ENCODE data around the gene CASP5. TPM values are rescaled to one million over a fixed set of nuclear protein-coding genes. Genes with fewer than 3 reads are reported as not detected.
A peak's percentile ranks its signal among the peaks of the same experiment; 100 is the strongest.
"Not testable (repeated sequence)": the region's sequence is repeated elsewhere in the genome, so short reads cannot be mapped to it uniquely, and the experiment has no call there.

Gene CASP5
- not detected for polyA plus RNA-seq (2012; ENCODE audit: missing spikeins)

GRCh38 chr11:105023003-105023402 is at the start of gene CASP5:
Gene CASP5, minus strand, starts transcription at chr11:105023168. Its CDS starts 32 bp downstream, at chr11:105023136.
- DNase-seq (ENCODE audit: insufficient read length) = no peak
- TF ChIP-seq TAF1 (IDR thresholded peaks at IDR 0.05; ENCODE audit: borderline replicate concordance, low read depth, low read length) (no peak), POLR2A (IDR thresholded peaks at IDR 0.05; ENCODE audit: low read depth, low read length) (no peak), POLR2AphosphoS5 (IDR thresholded peaks at IDR 0.05; ENCODE audit: low read depth, low read length) (no peak)
- no peak for FAIRE-seq

GRCh38 chr11:105072080-105072479 is 49.1 kb upstream of the CASP5 start:
- not testable (repeated sequence) for DNase-seq (ENCODE audit: insufficient read length); FAIRE-seq

- FAIRE-seq (no peak), DNase-seq (ENCODE audit: insufficient read length) (no peak)
- TF ChIP-seq POLR2AphosphoS5 (IDR thresholded peaks at IDR 0.05; ENCODE audit: low read depth, low read length) (no peak), TAF1 (IDR thresholded peaks at IDR 0.05; ENCODE audit: borderline replicate concordance, low read depth, low read length) (no peak), POLR2A (IDR thresholded peaks at IDR 0.05; ENCODE audit: low read depth, low read length) (no peak)
Observed at GRCh38 chr11:105071089-105071732, 48.2 kb upstream of the CASP5 start.

- TF ChIP-seq POLR2AphosphoS5 (IDR thresholded peaks at IDR 0.05; ENCODE audit: low read depth, low read length) (no peak), POLR2A (IDR thresholded peaks at IDR 0.05; ENCODE audit: low read depth, low read length) (no peak), TAF1 (IDR thresholded peaks at IDR 0.05; ENCODE audit: borderline replicate concordance, low read depth, low read length) (no peak)
- DNase-seq (ENCODE audit: insufficient read length) = no peak
- no peak for FAIRE-seq
Observed at GRCh38 chr11:105070306-105070705, 47.3 kb upstream of the CASP5 start.

- not testable (repeated sequence) for DNase-seq (ENCODE audit: insufficient read length); FAIRE-seq
Observed at GRCh38 chr11:105069749-105070148, 46.8 kb upstream of the CASP5 start.

GRCh38 chr11:105063245-105063941 is 40.4 kb upstream of the CASP5 start:
- DNase-seq (ENCODE audit: insufficient read length); FAIRE-seq: not testable (repeated sequence)

GRCh38 chr11:105057432-105057831 is 34.5 kb upstream of the CASP5 start:
- TF ChIP-seq POLR2AphosphoS5 (IDR thresholded peaks at IDR 0.05; ENCODE audit: low read depth, low read length) = no peak
- FAIRE-seq (peak; percentile 54), DNase-seq (ENCODE audit: insufficient read length) (no peak)

- DNase-seq (ENCODE audit: insufficient read length) = no peak
- FAIRE-seq = no peak
- TF ChIP-seq TAF1 (IDR thresholded peaks at IDR 0.05; ENCODE audit: borderline replicate concordance, low read depth, low read length) (no peak), POLR2A (IDR thresholded peaks at IDR 0.05; ENCODE audit: low read depth, low read length) (no peak), POLR2AphosphoS5 (IDR thresholded peaks at IDR 0.05; ENCODE audit: low read depth, low read length) (no peak)
Observed at GRCh38 chr11:105056446-105056845, 33.5 kb upstream of the CASP5 start.

- no peak for DNase-seq (ENCODE audit: insufficient read length)
- TF ChIP-seq TAF1 (IDR thresholded peaks at IDR 0.05; ENCODE audit: borderline replicate concordance, low read depth, low read length) = no peak
- TF ChIP-seq POLR2A (IDR thresholded peaks at IDR 0.05; ENCODE audit: low read depth, low read length) = no peak
- no peak for TF ChIP-seq POLR2AphosphoS5 (IDR thresholded peaks at IDR 0.05; ENCODE audit: low read depth, low read length)
- FAIRE-seq = no peak
Observed at GRCh38 chr11:105054723-105055493, 31.9 kb upstream of the CASP5 start.

GRCh38 chr11:105052487-105052886 is 29.5 kb upstream of the CASP5 start:
- TF ChIP-seq POLR2AphosphoS5 (IDR thresholded peaks at IDR 0.05; ENCODE audit: low read depth, low read length) = no peak
- TF ChIP-seq POLR2A (IDR thresholded peaks at IDR 0.05; ENCODE audit: low read depth, low read length) = no peak
- no peak for TF ChIP-seq TAF1 (IDR thresholded peaks at IDR 0.05; ENCODE audit: borderline replicate concordance, low read depth, low read length)
- no peak for FAIRE-seq
- DNase-seq (ENCODE audit: insufficient read length) = no peak

- TF ChIP-seq POLR2A (IDR thresholded peaks at IDR 0.05; ENCODE audit: low read depth, low read length) = no peak
- FAIRE-seq (no peak), DNase-seq (ENCODE audit: insufficient read length) (no peak)
Observed at GRCh38 chr11:105051559-105051958, 28.6 kb upstream of the CASP5 start.

GRCh38 chr11:105049481-105049880 is 26.5 kb upstream of the CASP5 start:
- TF ChIP-seq POLR2AphosphoS5 (IDR thresholded peaks at IDR 0.05; ENCODE audit: low read depth, low read length) (no peak), POLR2A (IDR thresholded peaks at IDR 0.05; ENCODE audit: low read depth, low read length) (no peak), TAF1 (IDR thresholded peaks at IDR 0.05; ENCODE audit: borderline replicate concordance, low read depth, low read length) (no peak)
- FAIRE-seq (no peak), DNase-seq (ENCODE audit: insufficient read length) (no peak)

Measured in GM12892 (cell line).